Dermis blood vessel endothelial cell (primary cell): Measurements from ENCODE around the gene ARPC5. TPM values are rescaled to one million over a fixed set of nuclear protein-coding genes. Genes with fewer than 3 reads are reported as not detected.

Experiments used
- DNase-seq: peaks from one replicate; pipeline ENCODE4 v3.0.0; 2010
- total RNA-seq: library from RNA; depleted of rRNA; stranded (reverse); fragments of >200 nt; gene quantifications from 2 replicates; pipeline ENCODE4 v1.2.3, GENCODE V29; 2014

The ARPC5 gene
- total RNA-seq, 1 donor from 2014 or later, result 172 TPM

DNA sequence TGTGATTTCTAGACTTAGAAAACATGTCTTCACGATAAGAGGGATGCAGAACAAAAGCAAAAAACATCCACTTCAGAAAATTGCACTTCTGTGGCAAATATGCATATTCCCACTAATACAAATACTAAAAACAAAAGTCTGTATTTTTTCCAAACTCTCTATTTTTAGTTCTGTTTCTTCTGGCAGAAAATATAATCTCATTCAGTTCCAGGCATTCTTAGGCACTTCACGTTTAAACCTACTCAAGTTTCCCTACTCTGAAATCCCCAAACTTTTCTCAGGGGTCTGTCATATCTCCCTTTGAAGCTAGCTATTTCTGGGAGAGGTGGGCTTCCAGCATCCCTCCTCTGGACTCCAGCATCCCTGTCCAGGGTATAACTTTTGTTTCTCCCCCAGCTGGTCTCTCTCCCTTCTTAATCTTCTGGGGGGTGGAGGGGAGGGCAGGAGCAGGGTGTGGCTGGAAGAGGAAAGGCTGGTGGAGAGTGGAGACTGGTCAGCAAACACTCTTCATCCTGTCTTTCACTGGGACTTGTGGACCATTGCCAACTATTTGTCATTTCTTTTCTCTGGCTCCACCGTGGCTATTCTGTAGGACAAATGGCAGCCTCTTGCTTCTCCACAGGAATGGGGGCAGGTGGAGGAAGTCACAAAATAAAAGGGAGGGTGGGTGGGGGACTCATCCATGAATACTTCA lies 25.7 kb downstream of the ARPC5 start:
- peak; percentile 39 for DNase-seq

DNA sequence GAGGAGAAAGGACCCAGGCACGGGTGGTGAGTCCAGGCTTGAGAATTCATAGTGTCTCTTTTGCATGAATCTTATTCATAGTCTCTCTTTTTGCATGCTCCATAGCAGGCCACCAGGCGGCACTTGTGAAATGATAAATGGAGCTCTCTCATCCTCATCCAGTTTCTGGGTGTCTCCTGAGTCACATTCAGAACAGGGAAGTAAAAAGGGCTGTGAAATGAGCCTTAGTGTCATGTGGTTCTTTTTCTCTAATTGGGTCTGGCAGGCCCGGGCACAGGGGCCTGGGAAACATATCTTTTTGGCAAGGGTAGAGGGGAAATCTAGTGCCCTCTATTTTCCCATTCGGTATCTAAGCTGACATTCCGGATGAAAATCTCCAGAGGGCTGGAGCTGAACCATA lies 26.3 kb downstream of the ARPC5 start:
- peak; percentile 62 for DNase-seq

DNA sequence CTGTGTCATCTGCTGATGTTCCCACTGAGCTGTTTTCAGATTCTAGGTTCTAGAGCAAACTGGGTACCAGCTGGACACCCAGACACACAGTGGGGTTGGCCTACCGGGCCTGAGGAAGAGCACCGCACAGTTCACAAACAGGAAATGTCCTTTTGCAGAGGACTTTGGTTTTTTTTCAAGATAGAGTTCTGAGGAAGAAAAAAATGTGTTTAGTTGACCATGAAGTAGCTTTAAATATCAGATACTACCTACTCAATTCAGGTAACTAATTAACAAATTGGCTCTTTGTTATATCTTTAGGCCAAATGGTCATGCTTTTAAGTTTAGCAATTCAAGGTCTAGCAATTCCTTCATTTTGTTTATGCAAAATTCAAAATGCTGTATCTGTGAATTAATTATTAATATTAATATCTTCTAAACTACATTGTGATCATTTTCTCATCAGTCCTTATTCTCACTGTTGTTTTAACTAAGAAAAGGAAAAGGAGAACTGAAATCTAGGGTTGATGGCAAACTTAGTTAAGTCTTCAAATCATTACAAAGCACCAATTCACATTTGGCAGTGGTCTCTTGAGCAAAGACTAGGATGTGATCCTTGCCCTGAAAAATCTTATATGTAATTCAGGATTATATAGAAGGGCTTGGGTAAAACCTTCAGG lies 28.1 kb downstream of the ARPC5 start:
- no peak for DNase-seq

DNA sequence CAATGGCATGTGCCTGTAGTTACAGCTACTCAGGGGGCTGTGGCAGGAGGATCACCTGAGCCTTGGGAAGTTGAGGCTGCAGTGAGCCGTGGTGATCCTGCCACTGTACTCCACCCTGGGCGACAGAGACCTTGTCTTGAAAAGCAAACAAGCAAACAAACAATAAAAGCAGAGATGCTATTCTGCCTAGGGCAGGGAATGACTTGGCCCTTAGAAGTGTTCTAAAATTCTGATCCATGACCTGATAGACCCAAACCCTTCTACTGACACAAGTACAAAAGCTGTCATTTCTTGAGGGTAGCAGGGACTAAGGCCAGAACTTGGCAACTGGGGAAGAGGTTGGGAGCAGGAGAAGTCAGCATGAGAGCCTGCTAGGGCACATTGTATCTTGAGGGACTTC lies 29.7 kb downstream of the ARPC5 start:
- no peak for DNase-seq

DNA sequence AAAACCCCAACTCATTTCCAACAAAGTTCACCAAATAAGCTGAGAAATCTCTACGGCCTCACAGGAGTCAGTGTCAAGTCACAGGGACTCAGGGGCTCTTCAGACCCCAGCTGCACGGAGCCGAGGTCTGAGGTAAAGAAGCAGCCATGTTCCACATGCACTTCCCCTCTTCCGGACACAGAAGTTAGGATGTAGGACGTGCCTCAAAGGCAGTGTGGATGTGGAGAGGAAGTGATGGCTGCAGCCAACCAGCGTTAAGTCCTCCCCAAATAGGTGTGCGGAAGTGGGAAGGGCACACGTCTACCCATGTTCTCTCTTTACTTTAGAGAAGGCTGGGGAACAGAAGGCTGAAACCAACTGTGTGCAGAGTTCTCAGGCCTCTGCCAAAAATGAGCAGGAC lies 30.8 kb downstream of the ARPC5 start:
- no peak for DNase-seq

DNA sequence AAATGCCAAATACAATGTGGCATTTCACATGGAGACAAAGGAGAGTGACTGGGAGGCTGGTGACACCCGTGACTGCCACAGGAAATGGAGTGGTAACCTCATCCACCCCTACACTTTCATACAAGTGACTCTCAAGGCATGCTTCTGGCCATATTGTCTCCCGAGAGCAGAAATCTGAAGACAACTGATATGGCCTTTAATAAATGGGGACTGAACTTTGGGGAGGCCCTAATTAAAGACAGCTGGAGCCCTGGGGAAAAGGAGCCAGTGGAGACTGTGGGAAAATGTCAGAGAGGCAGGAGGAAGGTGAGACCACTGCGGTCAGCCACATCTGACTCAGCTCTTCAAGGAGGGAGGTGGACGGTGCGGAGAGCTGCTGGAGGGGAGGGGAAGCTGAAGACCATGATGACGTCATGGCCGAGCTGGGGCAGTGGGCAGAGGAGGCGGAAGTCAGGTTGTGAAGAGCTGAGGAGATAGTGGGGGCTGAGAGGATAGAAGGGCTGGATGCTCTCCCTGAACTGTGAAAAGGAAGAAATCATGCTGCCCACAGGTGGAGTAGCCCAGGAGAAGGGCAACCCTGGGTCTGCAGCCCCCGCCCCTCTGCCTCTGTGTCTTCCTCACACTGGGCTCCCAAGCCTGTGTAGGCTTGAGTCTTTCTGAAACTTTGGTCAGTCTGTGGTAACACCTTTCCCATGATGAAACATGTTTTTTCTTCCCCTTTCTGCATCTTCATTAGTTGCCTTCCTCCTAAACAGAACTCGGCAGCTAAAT lies 31.4 kb downstream of the ARPC5 start:
- DNase-seq, result no peak

DNA sequence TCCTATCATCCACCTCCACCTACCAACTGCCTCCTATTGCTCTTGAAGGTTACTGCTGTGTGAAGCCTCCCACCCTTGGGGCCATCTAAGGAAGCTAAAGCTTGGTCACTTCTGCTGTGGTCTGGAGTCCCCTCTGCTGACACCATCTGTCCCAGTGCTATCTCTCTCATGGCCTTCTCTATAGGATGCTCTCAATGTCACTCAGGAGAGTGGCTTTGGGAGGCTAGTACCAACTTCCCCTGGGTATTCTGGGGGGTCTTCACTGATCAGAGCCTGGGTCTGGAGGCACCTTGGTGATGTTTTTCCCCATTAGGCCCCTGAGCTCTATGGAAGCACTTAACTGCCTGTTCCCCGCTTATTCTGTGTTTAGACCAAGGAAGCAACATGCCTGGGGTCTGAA lies 33.1 kb downstream of the ARPC5 start:
- DNase-seq, result no peak

DNA sequence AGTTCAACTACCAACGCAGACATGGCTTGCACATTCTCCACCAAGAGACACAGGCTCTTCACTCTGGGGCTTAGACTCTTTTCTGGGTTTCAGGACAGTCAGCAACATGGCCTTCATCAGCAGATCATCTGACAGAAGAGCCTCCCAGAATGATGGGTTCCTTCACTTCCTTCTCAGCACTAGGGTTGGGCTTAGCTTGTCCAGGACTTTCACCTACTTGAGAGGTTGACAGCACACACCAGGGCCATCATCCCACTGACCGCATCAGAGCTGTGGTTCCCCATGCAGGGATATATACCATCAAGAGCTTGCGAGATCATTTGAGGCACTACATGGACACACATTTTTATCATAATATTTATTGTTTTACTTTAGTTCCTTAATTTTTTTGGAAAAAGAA lies 34.9 kb downstream of the ARPC5 start:
- no peak for DNase-seq

DNA sequence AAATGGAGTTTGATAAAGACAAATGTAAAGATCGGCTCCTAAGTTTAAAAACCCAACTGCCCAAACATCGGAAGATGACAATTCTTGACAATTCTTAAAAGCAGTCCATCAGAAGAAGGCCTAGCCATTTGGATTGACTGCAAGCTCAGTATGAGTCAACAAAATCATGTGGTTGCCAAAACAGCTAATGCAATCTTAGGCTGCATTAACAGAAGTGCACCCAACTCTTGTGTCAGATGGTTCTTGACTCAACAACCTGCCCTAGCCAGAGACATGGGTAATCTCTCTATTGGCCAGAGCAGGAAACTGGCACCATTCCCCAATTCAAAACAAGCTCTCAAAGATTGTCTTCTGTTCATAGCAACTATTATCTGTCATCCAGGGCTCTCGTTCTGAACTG lies 35.4 kb downstream of the ARPC5 start:
- no peak for DNase-seq

DNA sequence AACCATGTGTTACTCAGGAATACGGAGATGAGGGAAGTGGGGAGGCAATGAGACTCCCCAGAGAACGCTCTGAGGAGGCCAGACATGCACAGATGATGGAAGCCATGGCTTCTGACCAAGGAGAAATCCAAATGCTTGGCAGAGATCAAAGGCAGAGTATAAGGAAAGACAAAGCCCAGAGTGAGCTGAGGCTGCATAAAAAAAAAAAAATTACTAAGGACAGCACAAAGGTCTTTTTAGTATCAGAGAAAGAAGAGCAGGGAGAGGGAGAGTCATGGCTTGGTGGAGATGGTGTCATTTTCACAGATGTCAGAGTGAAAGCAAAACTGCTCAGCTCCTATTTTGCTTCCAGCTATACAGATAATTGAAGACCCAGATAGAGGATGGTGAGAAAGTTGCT lies 37.2 kb downstream of the ARPC5 start:
- no peak for DNase-seq

DNA sequence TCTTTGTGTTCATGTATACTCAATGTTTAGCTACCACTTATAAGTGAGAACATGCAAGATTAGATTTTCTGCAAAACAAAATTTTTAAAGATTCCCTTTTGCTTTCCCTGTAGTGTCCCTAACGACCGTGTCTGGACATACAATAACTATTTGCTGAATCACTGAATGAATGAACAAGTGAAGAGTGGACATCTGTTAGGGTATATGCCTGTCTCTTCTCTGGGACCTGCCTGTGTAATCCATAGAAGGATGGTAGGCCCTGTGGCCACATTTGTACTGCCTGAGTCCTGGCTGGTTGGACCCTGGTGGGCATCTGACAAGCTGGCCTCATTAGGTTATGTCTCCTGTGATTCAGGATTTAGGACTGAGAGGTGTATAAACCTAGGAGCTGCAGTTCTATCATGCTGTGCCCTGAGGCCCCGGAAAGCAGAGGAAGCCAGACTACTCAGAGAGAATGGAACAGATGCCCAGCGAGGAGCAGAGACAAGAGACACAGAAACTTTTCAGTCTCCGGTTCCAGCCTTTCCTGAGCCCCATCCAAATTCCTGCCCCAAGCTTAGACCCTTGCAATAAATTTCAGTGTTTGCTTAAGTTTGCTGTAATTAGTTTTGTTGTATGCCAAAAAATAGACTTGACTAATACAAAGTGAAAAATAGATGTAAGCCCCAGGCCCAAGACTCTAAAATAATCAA lies 37.8 kb downstream of the ARPC5 start:
- no peak for DNase-seq

DNA sequence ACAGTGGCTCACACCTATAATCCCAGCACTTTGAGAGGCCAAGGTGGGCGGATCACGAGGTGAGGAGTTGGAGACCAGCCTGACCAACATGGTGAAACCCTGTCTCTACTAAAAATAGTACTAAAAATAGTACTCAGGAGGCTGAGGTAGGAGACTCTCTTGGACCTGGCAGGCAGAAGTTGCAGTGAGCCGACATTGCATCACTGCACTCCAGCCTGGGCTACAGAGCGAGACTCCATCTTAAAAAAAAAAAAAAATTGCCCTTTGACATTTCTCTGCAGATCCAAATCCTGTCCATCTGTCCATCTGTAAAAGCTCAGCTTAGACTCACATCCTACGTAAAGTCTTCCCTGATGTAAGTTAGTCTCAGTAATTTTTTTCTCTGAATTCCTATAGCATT lies 39.1 kb downstream of the ARPC5 start:
- no peak for DNase-seq

DNA sequence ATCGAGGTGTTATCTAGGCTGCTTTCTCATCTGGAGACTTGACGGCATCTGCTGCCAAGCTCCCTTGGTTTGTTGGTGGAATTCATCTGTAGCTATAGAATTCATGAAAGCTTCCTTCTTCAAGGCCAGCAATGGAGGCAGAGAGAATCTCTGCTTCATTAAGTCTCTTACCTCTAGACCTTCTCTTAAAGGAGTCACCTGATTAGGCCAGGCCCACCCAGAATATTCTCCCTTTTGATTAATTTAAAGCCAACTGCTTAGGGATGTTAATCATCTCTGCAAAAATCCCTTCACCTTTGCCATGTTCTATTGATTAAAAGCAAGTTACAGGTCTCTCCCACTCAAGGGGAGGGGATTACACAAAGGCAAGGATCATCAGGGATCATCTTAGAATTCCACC lies 40.0 kb downstream of the ARPC5 start:
- no peak for DNase-seq

DNA sequence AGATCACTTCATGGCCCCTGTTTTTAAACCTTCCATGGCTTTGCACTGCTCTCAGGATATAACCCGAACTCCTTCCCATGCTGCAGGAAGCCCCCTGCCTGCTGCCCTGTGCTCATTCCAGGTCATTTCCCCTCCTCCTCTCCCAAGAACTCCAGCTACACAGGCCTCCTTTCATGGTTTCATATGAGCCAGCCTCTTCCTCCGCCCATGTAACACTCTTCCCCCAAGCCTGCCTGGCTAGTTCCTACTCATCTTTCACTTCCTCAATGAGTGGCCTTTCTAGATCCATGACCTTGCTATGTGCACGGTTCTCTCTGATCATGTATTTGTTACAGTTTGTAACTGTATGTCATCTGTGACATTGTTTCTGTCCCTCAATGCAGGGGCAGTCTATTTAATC lies 42.2 kb downstream of the ARPC5 start:
- DNase-seq, result no peak

DNA sequence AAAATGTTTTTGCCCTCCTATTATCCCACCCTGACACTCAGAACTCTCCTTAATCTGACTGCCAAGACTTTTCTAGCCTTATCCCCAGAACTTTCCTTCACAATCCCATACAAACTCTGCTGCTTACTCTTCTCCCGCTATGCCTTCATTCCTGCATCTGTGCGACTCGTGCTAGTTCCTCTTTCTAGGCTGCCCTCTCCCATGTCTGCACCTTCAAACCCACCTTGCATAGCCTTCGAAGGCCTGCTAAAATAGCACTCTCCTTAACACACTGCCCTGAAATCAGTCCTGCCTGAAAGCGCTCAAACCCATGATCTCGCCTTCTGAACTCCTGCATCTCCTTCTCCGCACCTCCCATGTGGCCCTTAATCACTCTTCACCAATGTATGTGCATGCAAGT lies 42.9 kb downstream of the ARPC5 start:
- no peak for DNase-seq

DNA sequence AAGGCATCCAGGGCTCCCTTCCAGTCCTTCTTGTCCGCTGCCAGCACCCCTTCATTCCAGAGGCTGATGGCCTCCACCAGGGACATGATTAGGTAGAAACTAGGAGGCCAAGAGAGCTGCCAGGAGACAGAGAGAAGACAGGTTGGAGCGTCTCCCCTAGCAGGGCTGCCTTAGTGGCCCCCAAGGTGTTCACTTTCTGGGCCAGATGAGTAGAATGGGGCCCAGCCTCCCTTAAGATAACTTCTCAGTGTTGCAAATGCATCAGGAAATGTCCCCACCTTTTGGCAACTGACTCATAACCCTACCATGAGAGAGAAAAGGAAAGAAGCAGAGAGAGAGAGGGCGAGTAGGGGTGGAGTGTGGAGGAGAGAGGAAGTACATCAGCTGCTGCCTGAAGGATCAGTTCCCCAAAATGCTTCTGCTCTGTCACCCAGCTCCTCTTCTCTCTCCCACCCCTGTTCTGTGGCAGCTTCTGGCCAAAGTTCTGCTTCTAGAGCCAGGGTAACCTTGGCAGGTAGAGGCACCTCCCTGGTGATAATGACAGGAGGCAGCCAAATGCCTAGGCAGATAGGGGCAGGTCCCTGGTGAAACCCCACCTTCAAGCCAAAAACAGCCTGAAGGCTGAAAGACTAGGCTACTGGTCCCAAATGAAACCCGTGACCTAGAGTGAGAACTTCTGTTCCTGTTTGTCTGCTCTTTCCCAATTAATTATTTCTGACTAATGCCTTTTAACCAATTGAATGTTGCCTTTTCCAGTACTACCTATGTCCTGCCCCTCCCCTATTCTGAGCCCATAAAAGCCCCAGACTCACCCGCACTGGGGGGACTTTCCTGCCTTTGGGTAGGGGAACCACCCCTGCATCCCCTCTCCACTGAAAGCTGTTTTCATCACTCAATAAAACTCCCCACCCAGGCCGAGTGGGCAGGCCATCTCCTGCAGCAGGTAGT lies 45.1 kb downstream of the ARPC5 start, which contains the start of gene NCF2:
TSS of gene NCF2 (minus strand) at position 216 of the 948 bp plus-strand sequence. CDS start at position 86, 130 bp downstream.
- no peak for DNase-seq

DNA sequence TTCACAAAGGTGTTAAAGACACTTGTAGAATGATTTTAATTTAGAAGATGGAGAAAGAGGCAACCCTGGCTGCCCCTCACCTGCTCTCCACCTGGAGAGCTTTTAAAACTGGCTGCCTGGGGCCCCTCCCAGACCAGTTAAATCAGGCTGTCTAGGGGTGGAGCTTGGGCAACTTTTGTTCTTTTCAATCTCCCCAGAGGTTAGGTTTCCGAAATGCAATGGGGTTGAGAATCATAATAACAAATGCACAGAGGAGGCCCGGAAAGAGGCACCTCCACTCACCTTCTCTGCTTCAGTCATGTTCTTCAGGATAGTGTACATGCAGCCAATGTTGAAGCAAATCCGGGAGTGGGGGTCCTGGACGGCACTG lies 45.7 kb downstream of the ARPC5 start:
- DNase-seq, result no peak

DNA sequence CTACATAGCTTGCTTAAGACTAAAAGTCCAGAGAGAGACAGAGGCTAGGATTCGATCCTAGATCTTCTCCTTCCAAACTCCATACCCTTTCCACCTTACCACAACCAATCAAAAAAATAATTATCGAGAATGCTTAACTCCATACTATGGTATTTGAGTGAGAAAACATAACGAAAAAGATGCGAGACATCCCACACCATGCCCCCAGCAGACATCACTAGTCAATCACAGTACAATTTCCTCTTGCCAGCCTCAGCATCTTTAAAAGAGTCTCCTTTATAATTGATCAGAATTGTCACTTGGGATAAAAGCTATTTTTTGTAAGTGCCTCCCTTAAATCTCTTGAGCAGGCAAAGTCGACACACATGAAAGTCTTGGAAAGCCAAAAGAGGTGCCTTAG lies 46.2 kb downstream of the ARPC5 start:
- DNase-seq, result no peak

DNA sequence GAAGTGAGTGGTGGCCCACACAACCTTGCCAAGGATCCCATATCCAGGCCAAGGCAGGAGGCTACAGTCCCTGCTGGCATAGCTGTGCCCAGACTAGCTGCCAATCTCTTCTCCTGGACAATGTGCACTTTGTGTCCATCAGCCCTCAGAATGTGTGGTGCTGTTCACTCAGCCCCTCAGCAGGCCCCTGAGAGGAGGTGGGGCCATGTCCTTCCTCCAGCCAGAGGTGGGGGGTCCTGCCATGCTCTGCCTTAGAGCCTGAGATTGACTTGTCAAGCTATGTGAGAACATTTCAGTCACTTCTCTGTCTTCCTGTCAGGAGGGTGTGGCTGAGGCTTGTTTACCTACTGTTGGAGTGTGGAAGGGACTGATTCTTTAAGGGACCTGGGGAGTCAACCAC lies 46.8 kb downstream of the ARPC5 start:
- no peak for DNase-seq

DNA sequence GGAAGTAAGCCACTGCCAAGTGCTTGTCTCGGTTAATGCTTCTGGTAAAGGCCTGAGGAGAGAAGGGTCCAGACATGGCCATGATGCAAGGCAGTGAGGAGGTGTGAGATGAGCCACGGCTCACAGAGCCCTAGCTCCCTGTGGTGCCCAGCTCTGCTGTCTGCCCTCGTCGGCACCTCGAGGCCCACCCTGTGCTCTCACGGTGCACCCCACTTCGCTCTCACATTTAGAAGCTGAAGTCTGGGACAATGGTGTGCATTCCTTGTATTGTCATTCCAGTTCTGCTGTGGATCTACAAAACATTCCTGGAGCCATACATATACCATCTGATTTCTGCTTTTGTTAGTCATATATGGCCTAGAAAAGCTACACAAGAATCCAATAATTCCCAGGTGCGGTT lies 48.7 kb downstream of the ARPC5 start:
- no peak for DNase-seq

DNA sequence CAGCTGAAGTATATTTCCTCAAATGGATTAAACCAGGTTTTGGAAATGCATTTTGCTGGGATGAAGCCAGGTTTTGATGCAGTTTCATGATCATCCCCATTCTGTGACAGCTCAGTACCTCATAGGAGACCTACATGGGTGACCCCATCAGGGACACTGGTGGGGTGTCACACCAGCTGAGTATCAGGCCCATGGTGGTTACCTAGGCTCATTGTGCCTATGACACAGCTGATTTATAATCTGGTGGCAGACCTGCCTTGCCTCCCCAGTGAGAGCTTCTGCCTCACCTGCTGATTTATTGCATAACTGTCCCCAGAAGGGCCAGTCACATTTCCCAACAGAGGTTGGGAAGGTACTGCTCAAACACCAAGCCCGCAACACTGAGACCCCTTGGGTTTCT lies 49.1 kb downstream of the ARPC5 start:
- DNase-seq, result no peak

DNA sequence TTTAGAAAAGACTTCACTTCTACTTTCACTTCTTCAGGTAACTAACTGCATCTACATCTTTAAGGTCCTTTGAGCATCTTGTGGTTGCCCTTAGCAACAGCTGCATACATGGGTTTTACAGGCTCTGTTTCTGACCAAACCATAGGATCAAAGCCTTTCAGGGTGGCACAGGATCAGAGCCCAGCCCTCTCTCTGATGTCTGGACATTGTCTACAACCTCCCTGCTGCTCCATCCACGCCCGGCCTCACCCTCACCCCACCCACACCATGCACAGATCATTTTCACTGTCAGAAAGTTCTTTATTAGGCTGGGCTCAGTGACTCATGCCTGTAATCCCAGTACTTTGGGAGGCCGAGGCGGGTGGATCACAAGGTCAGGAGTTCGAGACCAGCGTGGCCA lies 50.5 kb downstream of the ARPC5 start:
- no peak for DNase-seq
